ENCODE results near the gene SPEN.

- TF ChIP-seq EZH2 (IDR thresholded peaks at IDR 0.05; ENCODE audit: borderline replicate concordance, low read length), result no peak
- TF ChIP-seq CTCF (IDR thresholded peaks at IDR 0.05; ENCODE audit: low read length), result no peak
These were observed 142.3 kb downstream of the SPEN start for GRCh38 chr1:15989776-15990175.
